GM18907 (cell line): Measurements from ENCODE around the gene RNF17.

Experiments
- ATAC-seq: cut with Tn5 transposase; IDR thresholded peaks from one replicate; pipeline ENCODE4 v1.9.1; 2021; ENCODE audit warnings: mild to moderate bottlenecking, moderate library complexity; ENCODE audit not compliant: unreplicated experiment

RNF17 gene

DNA sequence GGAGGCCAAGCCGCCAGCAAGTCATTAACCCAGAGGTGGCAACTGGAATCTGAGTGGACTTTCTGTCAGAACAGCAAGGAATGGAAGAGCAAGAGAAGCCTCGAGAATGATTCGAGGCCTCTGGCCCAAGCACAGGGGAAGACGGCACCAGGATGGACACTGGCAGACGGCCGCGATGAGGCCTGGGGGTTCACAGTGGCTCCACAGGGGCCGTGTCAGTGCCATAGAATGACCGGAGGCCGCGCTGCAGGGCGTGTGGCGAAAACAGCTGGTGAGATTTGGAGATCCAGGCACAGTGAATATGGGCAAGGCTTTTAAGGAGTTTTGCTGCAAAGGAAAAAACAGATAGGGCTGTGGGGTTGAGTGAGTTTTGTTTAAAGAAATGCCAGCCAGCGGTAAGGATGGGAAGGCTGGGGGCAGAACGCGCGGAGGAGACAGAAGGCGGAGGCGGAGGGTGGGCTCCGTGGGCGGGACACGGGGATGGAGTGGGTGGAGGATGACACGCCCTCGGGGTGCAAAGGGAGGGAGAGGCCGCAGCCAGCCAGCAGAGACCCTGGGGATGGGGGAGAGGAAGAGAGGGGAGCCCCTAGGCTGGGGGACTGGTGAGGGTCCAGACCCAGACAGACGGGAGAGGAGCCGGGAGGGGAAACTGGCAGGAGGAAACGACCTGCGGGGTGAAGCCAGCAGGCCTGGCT is 130.5 kb downstream of the RNF17 start:
- ATAC-seq: no peak

DNA sequence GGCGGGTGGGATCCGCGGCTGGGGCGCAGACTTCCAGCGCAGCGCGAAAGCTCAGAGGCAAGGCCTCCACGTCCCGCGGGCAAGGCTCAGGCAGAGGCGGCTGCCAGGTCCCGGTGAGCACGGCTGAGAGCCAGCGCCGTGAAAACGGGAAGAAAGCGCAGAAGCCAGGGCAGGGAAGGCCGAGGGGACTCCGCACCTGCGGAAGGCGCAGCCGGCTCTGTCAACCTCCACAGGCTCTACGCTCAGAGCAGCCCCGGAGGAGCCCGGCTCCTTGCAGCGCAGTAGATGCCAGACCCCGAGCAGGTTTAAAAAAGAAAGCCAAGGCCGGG is 131.0 kb downstream of the RNF17 start:
- ATAC-seq: no peak

DNA sequence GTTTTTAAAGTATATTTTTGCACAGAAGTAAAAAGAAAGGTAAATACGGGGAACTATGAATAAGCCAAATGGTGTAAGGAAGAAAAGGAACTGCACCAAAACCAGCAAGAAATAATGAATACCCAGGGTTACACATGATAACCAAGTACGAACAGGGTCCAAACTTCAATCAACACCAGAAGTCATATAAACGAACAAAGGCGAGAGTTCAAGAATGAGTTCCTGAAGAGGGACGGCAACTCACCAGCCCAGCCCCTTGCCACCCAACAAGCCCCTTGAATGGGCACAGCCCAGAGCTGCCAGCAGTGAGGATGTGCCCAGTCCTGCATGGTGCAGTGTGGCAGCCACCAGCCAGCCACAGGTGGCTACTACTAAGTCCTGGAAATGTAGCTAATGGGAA is 132.1 kb downstream of the RNF17 start:
- no peak for ATAC-seq

DNA sequence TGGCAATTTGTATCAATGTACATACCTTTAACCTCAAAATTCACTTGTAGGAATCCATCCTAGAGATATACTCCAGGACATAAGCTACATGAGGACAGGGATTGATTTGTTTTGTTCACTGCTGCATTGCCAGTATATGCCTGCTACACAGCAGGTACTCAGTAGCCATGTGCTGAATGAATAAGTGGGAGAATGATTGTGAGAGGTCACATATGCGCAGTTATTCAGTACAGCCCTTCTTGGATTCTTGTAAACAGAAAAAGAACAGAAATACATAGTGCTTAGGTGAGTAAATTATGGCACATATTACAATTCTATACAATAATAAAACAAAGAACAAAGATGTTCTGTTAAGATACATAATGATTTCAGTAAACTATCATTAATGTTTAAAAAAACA is 133.3 kb downstream of the RNF17 start:
- ATAC-seq: no peak

DNA sequence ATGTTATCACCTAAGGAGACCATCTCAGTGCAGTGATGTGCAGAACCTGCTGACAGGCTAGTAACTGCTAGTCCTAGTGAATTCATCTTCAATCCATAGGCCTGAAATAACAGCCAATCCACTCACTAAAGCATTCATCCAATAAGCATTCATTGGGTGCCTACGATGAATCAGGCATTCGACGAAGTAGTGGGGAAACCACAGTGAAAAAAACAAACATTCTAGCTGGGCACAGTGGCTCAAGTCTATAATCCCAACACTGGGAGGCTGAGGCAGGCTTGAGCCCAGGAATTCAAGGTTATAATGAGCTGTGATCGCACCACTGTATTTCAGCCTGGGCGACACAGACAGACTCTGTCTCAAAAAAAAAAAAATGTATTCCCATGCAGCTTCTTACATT is 135.6 kb downstream of the RNF17 start:
- no peak for ATAC-seq

DNA sequence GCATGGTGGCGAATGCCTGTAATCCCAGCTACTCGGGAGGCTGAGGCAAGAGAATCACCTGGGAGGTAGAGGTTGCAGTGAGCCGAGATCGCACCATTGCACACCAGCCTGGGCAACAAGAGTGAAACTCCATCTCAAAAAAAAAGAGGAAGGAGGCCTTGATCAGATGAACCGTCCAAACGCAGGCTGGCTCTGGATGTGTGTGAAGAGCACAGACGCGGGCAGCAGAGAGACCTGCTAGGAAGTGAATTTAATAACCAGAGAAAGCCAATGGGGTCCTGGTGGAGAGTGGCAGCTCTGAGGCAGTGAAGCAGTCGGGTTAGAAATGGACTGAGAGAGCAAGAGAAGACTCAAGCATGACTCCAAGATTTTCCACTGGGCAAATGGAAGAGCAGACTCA is 136.5 kb downstream of the RNF17 start:
- ATAC-seq: no peak

DNA sequence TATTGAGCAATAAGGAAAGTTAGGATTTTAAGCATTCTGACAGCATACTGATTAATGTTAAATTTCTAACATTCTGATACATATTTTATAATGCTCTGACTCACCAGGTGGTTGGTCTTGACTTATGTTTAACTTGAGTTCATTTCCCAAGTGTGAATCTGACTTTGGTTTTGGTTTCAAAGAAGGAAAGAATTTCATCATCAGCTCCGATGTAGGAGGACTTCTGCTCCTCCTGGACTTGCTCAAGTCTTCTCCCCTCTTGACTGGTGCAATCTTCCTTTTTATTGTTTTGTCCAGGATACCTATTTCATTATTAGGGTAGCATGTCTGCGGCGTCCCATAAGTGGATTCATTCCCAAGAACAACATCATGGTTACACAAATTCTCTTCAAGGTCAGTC is 141.3 kb downstream of the RNF17 start:
- no peak for ATAC-seq

DNA sequence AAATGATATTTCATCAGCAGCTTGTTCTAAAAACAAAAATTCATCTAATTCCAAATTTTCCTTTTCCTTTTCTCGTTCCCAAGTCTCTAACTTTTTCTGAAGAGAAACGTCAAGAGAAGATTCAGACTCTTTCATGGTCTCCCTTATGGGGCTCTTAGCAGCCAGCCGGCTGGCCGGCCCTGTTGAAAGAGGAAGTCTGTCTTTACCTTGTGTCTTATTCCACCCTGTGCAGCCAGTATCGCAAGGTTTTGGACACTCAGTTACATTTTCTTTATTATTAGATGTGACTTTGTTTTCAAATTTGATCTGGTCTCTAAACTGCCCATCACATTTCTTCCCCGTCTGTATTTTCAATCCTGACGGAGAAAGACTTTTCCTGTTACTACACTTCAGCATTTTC is 142.3 kb downstream of the RNF17 start:
- ATAC-seq: no peak

DNA sequence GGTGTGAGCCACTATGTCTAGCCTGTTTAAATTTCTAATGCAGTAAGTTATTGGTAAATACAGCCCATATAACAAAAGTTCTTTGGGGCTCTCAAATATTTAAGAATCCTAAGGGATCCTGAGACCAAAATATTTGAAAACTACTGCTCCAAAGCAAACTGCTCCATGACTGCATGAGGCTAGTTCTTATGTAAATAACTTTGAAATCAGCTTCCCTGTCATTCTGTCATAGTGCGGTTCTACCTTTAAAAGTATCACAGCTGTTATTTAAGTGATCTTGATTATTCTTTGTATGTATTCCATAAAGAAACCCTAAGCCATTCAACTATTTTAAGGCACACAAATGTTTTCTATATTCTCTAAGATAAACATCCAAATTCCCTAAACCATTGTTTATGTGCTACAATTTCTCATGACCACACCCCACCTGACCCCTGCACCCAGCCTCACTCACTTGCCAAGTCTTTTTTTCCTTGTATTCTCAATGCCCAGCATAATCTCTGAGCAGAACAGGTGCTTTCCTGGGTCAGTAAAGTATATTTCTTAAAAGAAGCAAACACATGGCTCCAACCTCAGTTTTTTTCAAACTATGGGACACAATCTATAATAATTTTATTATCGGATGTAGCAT is 146.6 kb downstream of the RNF17 start:
- ATAC-seq: no peak

DNA sequence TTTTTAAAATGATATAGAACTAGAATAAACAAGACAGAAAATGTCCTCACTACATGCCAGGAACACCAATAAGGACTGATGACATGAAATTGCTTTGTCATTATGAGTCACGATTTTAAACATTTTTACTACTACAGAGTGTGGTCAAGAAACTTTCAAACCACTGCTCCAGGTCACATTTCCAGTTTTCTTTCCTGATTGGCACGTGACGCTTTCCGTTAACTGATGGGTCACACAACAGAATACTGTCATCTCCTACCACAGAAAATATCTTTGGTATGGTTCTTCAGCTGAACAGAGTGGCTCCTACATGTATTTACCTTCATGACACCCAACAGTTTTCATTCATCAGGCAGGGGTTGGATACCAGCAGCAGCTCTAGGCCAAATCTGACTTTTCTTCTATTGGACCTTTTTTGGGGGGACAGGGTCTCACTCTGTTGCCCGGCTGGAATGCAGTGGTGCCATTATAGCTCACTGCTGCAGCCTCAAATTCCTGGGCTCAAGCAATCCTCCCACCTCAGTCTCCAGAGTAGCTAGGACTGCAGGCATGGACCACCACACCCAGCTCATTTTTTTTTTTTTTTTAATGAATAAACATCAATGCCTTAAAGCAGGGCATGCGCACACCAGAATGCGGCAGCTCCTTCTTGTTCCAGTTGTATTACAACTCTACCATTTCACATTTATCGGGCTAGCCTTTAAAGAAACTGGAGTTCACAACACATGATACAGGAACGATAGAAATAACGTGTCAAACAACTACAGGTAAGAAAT is 147.4 kb downstream of the RNF17 start:
- ATAC-seq: no peak

DNA sequence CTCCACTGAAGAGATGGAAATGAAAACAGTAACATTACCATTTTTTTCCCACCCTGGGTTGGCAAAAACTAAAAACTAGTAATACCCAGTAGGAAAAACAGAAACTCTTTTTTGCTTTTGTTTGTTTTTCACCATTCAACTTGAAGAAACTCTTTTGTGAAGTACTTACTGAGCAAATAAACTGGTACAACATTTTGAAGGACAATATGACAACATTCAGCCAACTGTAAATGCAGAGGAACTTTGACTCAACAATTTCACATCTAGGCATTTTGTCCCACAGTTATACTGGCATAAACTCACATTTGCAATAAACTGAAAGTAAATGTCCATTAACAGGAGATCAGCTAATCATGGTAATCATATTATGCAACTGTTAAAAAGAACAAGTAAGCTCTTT is 152.5 kb downstream of the RNF17 start:
- no peak for ATAC-seq

DNA sequence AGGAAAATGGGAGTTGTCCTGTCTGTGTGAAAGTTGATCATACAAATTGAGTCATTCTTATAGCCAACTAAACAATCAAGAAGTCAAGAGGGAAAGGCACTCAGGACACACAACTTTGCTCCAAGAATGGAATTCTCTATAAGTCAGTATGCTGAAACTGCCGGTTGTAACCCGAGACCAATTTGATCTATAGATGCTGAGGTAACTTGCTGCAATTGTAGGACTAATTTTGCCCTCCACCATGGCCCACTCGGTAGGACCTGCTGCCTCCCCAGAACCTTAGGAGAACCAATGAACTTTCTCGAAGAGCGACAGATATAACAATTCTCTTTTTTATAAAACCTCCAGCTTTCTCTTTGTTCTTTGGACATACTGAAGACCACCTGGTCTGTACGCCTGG is 157.0 kb downstream of the RNF17 start:
- ATAC-seq: no peak

DNA sequence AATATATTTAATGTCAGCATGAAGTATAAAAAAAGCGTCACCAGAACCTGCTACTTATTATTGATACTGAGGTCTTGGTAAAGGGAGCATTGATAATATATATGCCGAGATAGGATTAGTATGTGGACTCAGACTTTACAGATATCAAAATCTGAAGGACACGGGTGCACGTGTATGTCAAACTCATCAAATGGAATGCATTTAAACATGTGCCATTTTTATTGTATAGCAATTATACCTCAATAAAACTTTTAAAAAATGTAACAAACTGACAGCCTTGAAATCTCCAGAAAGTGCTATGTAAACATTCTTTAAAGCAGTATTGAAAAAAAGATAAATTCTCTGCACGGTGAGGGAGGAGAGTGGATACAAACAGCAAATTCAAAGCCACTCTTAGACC is 157.9 kb downstream of the RNF17 start:
- no peak for ATAC-seq

DNA sequence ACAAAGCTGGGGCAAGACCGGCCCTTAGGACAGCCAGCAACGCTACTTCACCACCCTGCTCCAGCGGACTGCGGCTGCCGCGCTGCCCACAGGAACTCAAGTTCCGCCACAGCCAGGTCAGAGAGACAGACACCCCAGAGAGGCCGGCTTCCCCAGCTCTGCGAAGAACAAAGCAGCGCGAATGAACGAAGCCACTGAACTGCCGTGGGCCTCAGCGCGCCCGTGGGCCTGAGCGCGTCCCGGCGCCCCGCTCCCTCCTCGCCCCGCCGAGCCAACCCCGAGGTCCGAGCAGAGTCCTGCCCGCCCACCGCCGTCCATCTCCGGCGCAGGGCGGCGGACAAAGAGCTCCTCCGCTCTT is 158.4 kb downstream of the RNF17 start:
- peak; percentile 36 for ATAC-seq

DNA sequence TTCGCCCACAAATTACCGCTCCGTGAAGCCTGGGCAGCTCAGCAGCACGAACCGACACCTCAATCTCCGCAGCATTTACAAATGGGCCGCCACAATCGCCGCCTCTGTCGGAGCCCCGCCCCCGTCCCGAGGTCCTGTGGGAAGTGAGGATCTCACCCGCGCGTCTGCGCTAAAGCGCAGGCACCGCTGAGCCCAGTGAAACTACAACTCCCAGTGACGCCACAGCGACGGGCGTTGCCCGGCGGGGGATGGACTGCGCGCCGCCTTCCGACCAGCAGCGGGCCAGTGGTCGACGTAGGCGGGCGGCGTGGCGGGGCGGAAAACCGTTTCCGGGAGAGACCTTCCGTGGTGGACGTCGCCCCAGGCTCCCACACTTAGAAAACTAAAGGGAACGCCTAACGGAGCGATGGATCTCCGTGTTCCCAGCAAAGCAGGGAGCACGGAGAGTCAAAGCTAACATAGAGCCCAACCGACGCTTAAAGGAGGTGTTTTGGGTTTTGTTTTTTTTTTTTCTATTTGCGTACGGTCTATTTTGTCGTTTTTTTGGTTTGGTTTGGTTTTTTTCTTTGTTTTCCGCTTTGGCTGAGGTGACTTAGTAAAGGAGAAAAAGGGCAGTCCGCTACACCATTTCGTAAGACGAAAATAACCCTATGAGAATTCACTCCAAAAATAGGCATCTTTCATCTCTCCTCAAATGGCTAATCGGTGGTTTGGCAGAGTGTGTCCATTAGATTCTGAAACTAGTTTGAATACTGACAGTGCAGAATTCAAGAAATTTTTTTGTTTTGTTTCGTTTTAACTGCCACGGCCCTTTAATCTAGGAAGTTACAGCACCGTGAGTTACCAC is 159.0 kb downstream of the RNF17 start:
- ATAC-seq: peak; percentile 91

DNA sequence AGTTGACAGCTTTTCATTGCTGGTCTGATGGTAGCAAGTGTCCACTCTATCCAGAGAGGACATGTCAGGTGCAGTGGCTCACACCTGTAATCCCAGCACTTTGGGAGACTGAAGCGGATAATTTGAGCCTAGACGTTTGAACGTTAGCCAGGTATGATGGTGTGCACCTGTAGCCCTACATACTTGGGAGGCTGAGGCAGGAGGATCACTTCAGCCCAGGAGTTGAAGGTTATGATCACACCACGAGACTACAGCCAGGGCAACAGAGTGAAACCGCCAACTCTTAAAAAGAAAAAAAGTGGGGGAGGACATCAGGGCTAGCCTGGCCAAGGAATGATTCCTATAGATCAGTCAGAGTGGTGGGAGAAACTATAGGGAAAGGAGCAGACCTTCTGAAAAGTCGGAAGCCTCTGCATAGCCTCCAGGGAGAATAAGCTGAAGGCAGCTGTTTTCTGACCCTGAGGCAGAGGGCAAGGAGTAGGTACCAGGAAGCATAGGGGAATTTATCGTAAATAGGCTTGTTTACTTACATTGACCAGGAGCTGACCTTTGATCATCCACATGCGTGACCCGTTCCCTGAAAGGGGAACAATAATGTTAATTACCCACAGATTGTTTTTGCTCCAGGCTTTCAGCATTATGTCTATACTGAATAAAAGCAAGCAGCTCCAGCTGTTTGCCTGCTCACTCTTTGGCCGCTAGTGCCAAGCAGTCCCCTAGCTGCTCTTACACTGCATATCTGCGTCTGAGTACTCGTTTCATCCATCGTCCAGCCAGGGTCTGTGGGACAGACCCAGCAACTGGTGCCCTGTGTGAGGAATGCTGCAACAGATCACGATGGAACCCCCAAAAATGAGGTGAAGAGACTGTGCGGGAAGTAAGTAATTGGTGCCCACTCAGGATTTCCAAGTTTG is 161.6 kb downstream of the RNF17 start:
- no peak for ATAC-seq

DNA sequence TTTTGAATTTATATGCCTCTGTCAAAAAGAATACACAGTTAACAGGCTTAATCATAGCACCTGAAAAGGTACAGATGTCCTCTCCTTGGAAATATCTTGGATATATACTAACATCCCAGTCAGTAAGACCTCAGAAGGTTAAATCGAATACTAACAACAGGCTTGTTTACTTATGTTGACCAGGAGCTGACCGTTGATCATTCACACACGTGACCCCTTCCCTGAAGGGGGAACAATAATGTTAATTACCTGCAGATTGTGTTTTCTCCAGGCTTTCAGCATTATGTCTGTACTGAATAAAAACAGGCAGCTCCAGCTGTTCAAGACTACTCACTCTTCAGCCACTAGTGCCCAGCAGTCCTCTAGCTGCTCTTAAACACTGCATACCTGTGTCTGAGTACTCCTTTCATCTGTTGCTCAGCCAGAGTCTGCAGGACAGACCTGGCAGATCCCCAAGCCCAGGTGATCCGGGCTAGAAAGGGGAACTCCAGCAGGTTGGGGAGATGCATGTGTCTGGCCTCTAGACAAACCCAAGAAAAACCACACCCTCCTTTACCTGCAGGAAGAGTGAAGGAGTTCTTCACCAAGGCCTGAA is 163.9 kb downstream of the RNF17 start:
- ATAC-seq: no peak

DNA sequence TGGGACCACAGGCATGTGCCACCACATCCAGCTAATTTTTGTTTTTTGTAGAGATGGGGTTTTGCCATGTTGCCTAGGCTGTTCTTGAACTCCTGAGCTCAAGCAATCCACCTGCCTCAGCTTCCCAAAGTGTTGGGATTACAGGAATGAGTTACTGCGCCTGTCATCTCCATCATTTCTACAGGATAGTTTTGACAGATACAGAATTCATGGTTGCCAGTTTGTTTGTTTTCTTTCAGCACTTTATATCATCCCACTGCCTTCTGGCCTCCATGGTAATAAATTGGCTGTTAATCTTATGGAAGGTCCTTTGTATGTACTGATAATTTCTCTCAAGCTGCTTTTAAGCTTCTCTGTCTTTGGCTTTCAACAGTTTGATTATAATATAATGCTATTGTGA is 165.2 kb downstream of the RNF17 start:
- ATAC-seq: no peak
